GM23338 (cell line): ENCODE results near the gene PPP6R1. TPM values are rescaled to one million over a fixed set of nuclear protein-coding genes. Genes with fewer than 3 reads are reported as not detected.

Experiments used
- ATAC-seq: fragments of 200-7000 bp; cut with Tn5 transposase; 3 replicates; pipeline ENCODE4 v1.9.1; 2020
- DNase-seq: peaks from one replicate; pipeline ENCODE4 v3.0.0-alpha.2; 2015; ENCODE audit warnings: low spot score
- H2AFZ ChIP-seq: fragments of 200-600 bp; sonication (generic); 2 replicates; pipeline ENCODE4 v1.8.0; 2016; ENCODE audit warnings: antibody characterized with exemption, mild to moderate bottlenecking, moderate library complexity
- H3F3A ChIP-seq: fragments of 200-600 bp; sonication (generic); replicated peaks from 2 replicates; pipeline ENCODE4 v1.8.0; 2017; ENCODE audit warnings: antibody characterized with exemption, mixed run types, low read depth
- H3K27ac ChIP-seq: fragments of 200-600 bp; sonication (generic); 2 replicates; pipeline ENCODE4 v1.6.1; 2016; ENCODE audit warnings: low read depth
- H3K27me3 ChIP-seq: fragments of 200-600 bp; sonication (generic); 2 replicates; pipeline ENCODE4 v1.8.0; 2016; ENCODE audit warnings: mild to moderate bottlenecking, mixed run types, moderate library complexity; ENCODE audit not compliant: insufficient read depth
- H3K36me3 ChIP-seq: fragments of 200-600 bp; sonication (generic); 2 replicates; pipeline ENCODE4 v1.8.0; 2016; ENCODE audit warnings: mild to moderate bottlenecking; ENCODE audit not compliant: insufficient read depth
- H3K4me1 ChIP-seq: fragments of 200-600 bp; sonication (generic); 2 replicates; pipeline ENCODE4 v1.8.0; 2016; ENCODE audit warnings: mild to moderate bottlenecking, moderate library complexity; ENCODE audit not compliant: insufficient read depth
- H3K4me2 ChIP-seq: fragments of 200-600 bp; sonication (generic); 2 replicates; pipeline ENCODE4 v1.7.1; 2017; ENCODE audit warnings: mixed run types
- H3K4me3 ChIP-seq: fragments of 200-600 bp; sonication (generic); 2 replicates; pipeline ENCODE4 v1.6.1; 2016; ENCODE audit warnings: mixed run types
- H3K79me2 ChIP-seq: fragments of 200-600 bp; sonication (generic); replicated peaks from 2 replicates; pipeline ENCODE4 v1.8.0; 2017; ENCODE audit warnings: mild to moderate bottlenecking; ENCODE audit not compliant: insufficient read depth
- H3K9me2 ChIP-seq: fragments of 200-600 bp; sonication (generic); 2 replicates; pipeline ENCODE4 v1.8.0; 2017; ENCODE audit not compliant: insufficient read depth
- H4K20me1 ChIP-seq: fragments of 200-600 bp; sonication (generic); replicated peaks from 2 replicates; pipeline ENCODE4 v1.8.0; 2017; ENCODE audit warnings: mild to moderate bottlenecking; ENCODE audit not compliant: insufficient read depth
- H3K27ac Mint-ChIP-seq: 2 replicates; pipeline ENCODE4 v1.8.0; 2020; ENCODE audit warnings: inconsistent platforms, mild to moderate bottlenecking, moderate library complexity, mixed read lengths
- H3K27me3 Mint-ChIP-seq: 3 replicates; pipeline ENCODE4 v1.8.0; 2022; ENCODE audit warnings: low read depth, mild to moderate bottlenecking, moderate library complexity, mixed read lengths, inconsistent platforms; ENCODE audit not compliant: insufficient read depth, poor library complexity
- H3K36me3 Mint-ChIP-seq: 3 replicates; pipeline ENCODE4 v1.8.0; 2021; ENCODE audit warnings: low read depth, mild to moderate bottlenecking, inconsistent platforms, moderate library complexity, mixed read lengths
- H3K4me1 Mint-ChIP-seq: 3 replicates; pipeline ENCODE4 v1.8.0; 2020; ENCODE audit warnings: mild to moderate bottlenecking, inconsistent platforms, mixed read lengths
- H3K4me3 Mint-ChIP-seq: 3 replicates; pipeline ENCODE4 v1.8.0; 2021; ENCODE audit warnings: moderate library complexity, mild to moderate bottlenecking, inconsistent platforms, mixed read lengths
- H3K9me3 Mint-ChIP-seq: 3 replicates; pipeline ENCODE4 v1.8.0; 2020; ENCODE audit warnings: moderate library complexity, mild to moderate bottlenecking, inconsistent platforms, mixed read lengths
- CREB1 ChIP-seq: fragments of 250-450 bp; sonication (Bioruptor Pico); IDR thresholded peaks from 2 replicates; pipeline ENCODE4 v1.5.0; 2020; ENCODE audit warnings: low read depth, mild to moderate bottlenecking, moderate library complexity
- CTCF ChIP-seq, 2 experiments: fragments of 200-600 bp in 1 of 2; sonication (generic) in 1 of 2; conservative IDR thresholded peaks; 2 replicates each; pipeline versions ENCODE4 v1.5.1 to v1.6.1; 2016 to 2017; ENCODE audit warnings: antibody characterized with exemption in 2 of 2, low read depth in 2 of 2, mild to moderate bottlenecking in 2 of 2, moderate library complexity in 1 of 2
- ETS1 ChIP-seq: IDR thresholded peaks from 2 replicates; pipeline ENCODE4 v1.6.1; 2016; ENCODE audit warnings: antibody characterized with exemption
- EZH2 ChIP-seq: fragments of 200-600 bp; sonication (generic); IDR thresholded peaks from one replicate; pipeline ENCODE4 v1.8.0; 2017; ENCODE audit warnings: antibody characterized with exemption, mild to moderate bottlenecking, low read depth; ENCODE audit not compliant: unreplicated experiment
- EZH2phosphoT487 ChIP-seq: fragments of 200-600 bp; sonication (generic); IDR thresholded peaks from one replicate; pipeline ENCODE4 v1.8.1; 2018; ENCODE audit warnings: antibody characterized with exemption; ENCODE audit not compliant: unreplicated experiment
- JUNB ChIP-seq: IDR thresholded peaks from one replicate; pipeline ENCODE4 v1.6.1; 2016; ENCODE audit warnings: antibody characterized with exemption; ENCODE audit not compliant: unreplicated experiment
- NANOG ChIP-seq: IDR thresholded peaks from 2 replicates; pipeline ENCODE4 v1.6.1; 2016; ENCODE audit warnings: antibody characterized with exemption, borderline replicate concordance
- POLR2AphosphoS5 ChIP-seq: IDR thresholded peaks from 2 replicates; pipeline ENCODE4 v1.6.1; 2016; ENCODE audit warnings: antibody characterized with exemption, low read depth
- REST ChIP-seq: IDR thresholded peaks from one replicate; pipeline ENCODE4 v1.6.1; 2018; ENCODE audit warnings: antibody characterized with exemption; ENCODE audit not compliant: unreplicated experiment
- STAT1 ChIP-seq: IDR thresholded peaks from one replicate; pipeline ENCODE4 v1.6.1; 2016; ENCODE audit warnings: antibody characterized with exemption; ENCODE audit not compliant: unreplicated experiment
- ZNF114 ChIP-seq: fragments of 250-450 bp; sonication (Bioruptor Pico); IDR thresholded peaks from 2 replicates; pipeline ENCODE4 v1.5.0; 2020; ENCODE audit warnings: mild to moderate bottlenecking, moderate library complexity
- ZNF331 ChIP-seq: fragments of 250-450 bp; sonication (Bioruptor Pico); IDR thresholded peaks from 2 replicates; pipeline ENCODE4 v1.5.0; 2020; ENCODE audit warnings: low read depth, mild to moderate bottlenecking, moderate library complexity
- ZNF462 ChIP-seq: fragments of 250-450 bp; sonication (Bioruptor Pico); IDR thresholded peaks from 2 replicates; pipeline ENCODE4 v1.5.0; 2020; ENCODE audit warnings: mild to moderate bottlenecking, moderate library complexity
- polyA plus RNA-seq: library from polyadenylated mRNA; unstranded; fragments of >200 nt; fragmentation: Nextera tagmentation; extraction: Ambion mirVana; gene quantifications from 2 replicates; pipeline ENCODE4 v1.2.1, GENCODE V29; 2016
- total RNA-seq: library from RNA; depleted of rRNA; stranded (reverse); fragments of >200 nt; shearing (Covaris generic); gene quantifications from 2 replicates; pipeline ENCODE4 v1.2.3, GENCODE V29; 2014

The PPP6R1 gene
- total and polyA plus RNA-seq, 2 experiments from 2014 or later = 22.2 to 70.8 TPM

- H3K4me1 ChIP-seq = peaks cover 19% of the 10 kb centered on the region
- 0 out of 2 replicates have a peak, but pooled peaks cover 2% of the 10 kb centered on the region for H3F3A ChIP-seq
- DNase-seq = no peak
- no peaks in the 10 kb centered on the region for H3K27me3 ChIP-seq
- no peak overlapping the region for H3K4me2 ChIP-seq
- no peak overlapping the region for H2AFZ ChIP-seq
- Mint-ChIP-seq H3K9me3 (no peaks in the 10 kb centered on the region), H3K36me3 (peaks cover 4% of the 10 kb centered on the region; the same call in 2 of the 3 replicates), H3K4me1 (peaks cover 29% of the 10 kb centered on the region), H3K27me3 (peaks cover 14% of the 10 kb centered on the region), H3K4me3 (no peak overlapping the region; the same call in 2 of the 3 replicates), H3K27ac (peak overlapping the region; percentile 22)
- ATAC-seq = no peak
- H3K36me3 ChIP-seq = no peaks in the 10 kb centered on the region
- no peak overlapping the region for H3K27ac ChIP-seq
- H3K4me3 ChIP-seq = no peak overlapping the region
- TF ChIP-seq ETS1 = no peak
- no peak for TF ChIP-seq NANOG
- no peak for TF ChIP-seq POLR2AphosphoS5
- TF ChIP-seq EZH2 = no peak
- no peak for TF ChIP-seq REST
- TF ChIP-seq CREB1 (CRISPR knock-in tag) = no peak
- TF ChIP-seq ZNF331 (CRISPR knock-in tag) = no peak
- no peak for TF ChIP-seq JUNB
- TF ChIP-seq ZNF114 = no peak
- TF ChIP-seq CTCF (conservative IDR thresholded peaks at IDR 0.05; ENCODE audit: low read depth in 2 of 2) = no peak
- no peak for TF ChIP-seq STAT1
- TF ChIP-seq ZNF462 (CRISPR knock-in tag) = no peak
- no peak for TF ChIP-seq EZH2phosphoT487
- no peaks in the 10 kb centered on the region for H3K9me2 ChIP-seq
- H3K79me2 ChIP-seq = peaks cover 81% of the 10 kb centered on the region
- peaks cover 25% of the 10 kb centered on the region for H4K20me1 ChIP-seq
These were observed 8.4 kb downstream of the PPP6R1 start for GRCh38 chr19:55250262-55251036.
